HG03039 (cell line): ENCODE measurements around the gene CAPN11.
"Not testable (repeated sequence)": the region's sequence is repeated elsewhere in the genome, so short reads cannot be mapped to it uniquely, and the experiment has no call there.

Experiments
- ATAC-seq: cut with Tn5 transposase; IDR thresholded peaks from one replicate; pipeline ENCODE4 v1.9.1; 2021; ENCODE audit warnings: mild to moderate bottlenecking, moderate library complexity; ENCODE audit not compliant: unreplicated experiment

The CAPN11 gene

GRCh38 chr6:44179648-44180047 lies 21.0 kb downstream of the CAPN11 start:
- ATAC-seq: no peak

GRCh38 chr6:44180406-44180805 lies 21.8 kb downstream of the CAPN11 start:
- ATAC-seq: no peak

- no peak for ATAC-seq
Observed at GRCh38 chr6:44180886-44181285, 22.3 kb downstream of the CAPN11 start.

- ATAC-seq: not testable (repeated sequence)
Observed at GRCh38 chr6:44181784-44182183, 23.2 kb downstream of the CAPN11 start.

- ATAC-seq: no peak
Observed at GRCh38 chr6:44182911-44183390, 24.3 kb downstream of the CAPN11 start.

GRCh38 chr6:44183783-44184182 lies 25.2 kb downstream of the CAPN11 start:
- no peak for ATAC-seq

- not testable (repeated sequence) for ATAC-seq
Observed at GRCh38 chr6:44185356-44185755, 26.7 kb downstream of the CAPN11 start.

- ATAC-seq: no peak
Observed at GRCh38 chr6:44185953-44186634, 27.5 kb downstream of the CAPN11 start.

GRCh38 chr6:44186635-44187025 lies 28.0 kb downstream of the CAPN11 start:
- no peak for ATAC-seq

- ATAC-seq: no peak
Observed at GRCh38 chr6:44188819-44189218, 30.2 kb downstream of the CAPN11 start.

GRCh38 chr6:44189257-44189656 lies 30.6 kb downstream of the CAPN11 start:
- no peak for ATAC-seq

GRCh38 chr6:44190715-44191114 lies 32.1 kb downstream of the CAPN11 start:
- ATAC-seq: peak; percentile 66

- ATAC-seq: no peak
Observed at GRCh38 chr6:44192428-44193041, 33.9 kb downstream of the CAPN11 start.

GRCh38 chr6:44193307-44193910 lies 34.8 kb downstream of the CAPN11 start:
- ATAC-seq: no peak

GRCh38 chr6:44194326-44194725 lies 35.7 kb downstream of the CAPN11 start:
- no peak for ATAC-seq

- not testable (repeated sequence) for ATAC-seq
Observed at GRCh38 chr6:44196351-44196750, 37.7 kb downstream of the CAPN11 start.

- ATAC-seq: no peak
Observed at GRCh38 chr6:44198684-44199083, 40.1 kb downstream of the CAPN11 start.

GRCh38 chr6:44199883-44200282 lies 41.3 kb downstream of the CAPN11 start:
- no peak for ATAC-seq

- ATAC-seq: no peak
Observed at GRCh38 chr6:44201200-44201599, 42.6 kb downstream of the CAPN11 start.

- no peak for ATAC-seq
Observed at GRCh38 chr6:44201638-44202303, 43.2 kb downstream of the CAPN11 start.

GRCh38 chr6:44202332-44202971 lies 43.8 kb downstream of the CAPN11 start:
- no peak for ATAC-seq
